ENCODE measurements around the gene HSD11B1L. TPM values are rescaled to one million over a fixed set of nuclear protein-coding genes. Genes with fewer than 3 reads are reported as not detected.

The HSD11B1L gene
- total and polyA plus RNA-seq, 7 donors = 4.5 to 15.6 (median 4.7) TPM

- H3K9me3 ChIP-seq = no peaks in the 10 kb centered on the region
- H3K27me3 ChIP-seq (ENCODE audit: insufficient read depth in 3 of 3, low read length in 2 of 3) = no peaks in the 10 kb centered on the region
- no peak for TF ChIP-seq CTCF (IDR thresholded peaks at IDR 0.05)
- no peak overlapping the region for H3K4me3 ChIP-seq
- H3K4me1 ChIP-seq = peaks cover 13% of the 10 kb centered on the region
- peaks cover 6 to 35% of the 10 kb centered on the region in 2 donors for H3K36me3 ChIP-seq (ENCODE audit: insufficient read depth in 1 of 2, low read depth in 1 of 2)
- WGBS, 3 donors = 86 to 90% (median 89%) methylated on average over 5 of the region's 5 CpGs
- intact Hi-C loops (cut with DNase I) = loop anchor here in 1 of 2 donors (5.0 kb wide), 1 partner anchor 32 kb away; no protein-coding TSS in a partner anchor
- H3K27ac ChIP-seq = no peak overlapping the region
- DNase-seq (no peak), ATAC-seq (no peak)
These were observed 6.1 kb upstream of the HSD11B1L start for GRCh38 chr19:5674714-5675113.

- ATAC-seq = peak in 1 of 4 donors; percentile 10
- intact Hi-C loops (cut with DNase I) = loop anchor here in 1 of 2 donors (5.0 kb wide), 1 partner anchor 34 kb away; no protein-coding TSS in a partner anchor
- peaks cover 5 to 23% of the 10 kb centered on the region in 2 donors for H3K36me3 ChIP-seq (ENCODE audit: insufficient read depth in 1 of 2, low read depth in 1 of 2)
- WGBS, 3 donors = 32 to 42% (median 37%) methylated on average over 16 to 17 of the region's 17 CpGs
- no peaks in the 10 kb centered on the region for H3K27me3 ChIP-seq (ENCODE audit: insufficient read depth in 3 of 3, low read length in 2 of 3)
- DNase-seq = no peak
- no peaks in the 10 kb centered on the region for H3K9me3 ChIP-seq
- no peak overlapping the region for H3K4me3 ChIP-seq
- peaks cover 16% of the 10 kb centered on the region for H3K4me1 ChIP-seq
- peak overlapping the region; percentile 23 for H3K27ac ChIP-seq
- TF ChIP-seq CTCF (IDR thresholded peaks at IDR 0.05) = no peak
These were observed 4.6 kb upstream of the HSD11B1L start for GRCh38 chr19:5676105-5676771.

- Histone ChIP-seq H3K27me3 (ENCODE audit: insufficient read depth in 3 of 3, low read length in 2 of 3) (no peaks in the 10 kb centered on the region), H3K4me3 (no peak overlapping the region), H3K27ac (peak overlapping the region; percentile 23), H3K9me3 (no peaks in the 10 kb centered on the region), H3K36me3 (ENCODE audit: insufficient read depth in 1 of 2, low read depth in 1 of 2) (peaks cover 5 to 19% of the 10 kb centered on the region in 2 donors), H3K4me1 (peaks cover 17% of the 10 kb centered on the region)
- TF ChIP-seq CTCF (IDR thresholded peaks at IDR 0.05) = no peak
- ATAC-seq (peak in 1 of 4 donors; percentile 29), DNase-seq (no peak)
- 20 to 23% (median 23%) methylated on average over 12 to 13 of the region's 13 CpGs for WGBS, 3 donors
- intact Hi-C loops (cut with DNase I) = loop anchor here in 1 of 2 donors (5.0 kb wide), 1 partner anchor 34 kb away; no protein-coding TSS in a partner anchor
These were observed 4.1 kb upstream of the HSD11B1L start for GRCh38 chr19:5676772-5677105.

GRCh38 chr19:5677136-5677535 is 3.7 kb upstream of the HSD11B1L start:
- ATAC-seq (no peak), DNase-seq (no peak)
- Histone ChIP-seq H3K36me3 (ENCODE audit: insufficient read depth in 1 of 2, low read depth in 1 of 2) (peaks cover 5 to 17% of the 10 kb centered on the region in 2 donors), H3K9me3 (no peaks in the 10 kb centered on the region), H3K4me1 (peaks cover 17% of the 10 kb centered on the region), H3K4me3 (no peak overlapping the region), H3K27me3 (ENCODE audit: insufficient read depth in 3 of 3, low read length in 2 of 3) (no peaks in the 10 kb centered on the region), H3K27ac (peak overlapping the region; percentile 23)
- intact Hi-C loops (cut with DNase I) = loop anchor here in 1 of 2 donors (5.0 kb wide), 1 partner anchor 35 kb away; no protein-coding TSS in a partner anchor
- no peak for TF ChIP-seq CTCF (IDR thresholded peaks at IDR 0.05)
- 68 to 82% (median 77%) methylated on average over 10 of the region's 10 CpGs for WGBS, 3 donors

Measured in psoas muscle (tissue), 8 donors.